MM.1S (cell line): Measurements from ENCODE around the gene REEP2.
"Not testable (repeated sequence)": the region's sequence is repeated elsewhere in the genome, so short reads cannot be mapped to it uniquely, and the experiment has no call there.

Source experiments
- DNase-seq: peaks from one replicate; pipeline ENCODE4 v3.0.0-alpha.2; 2015
- H2AFZ ChIP-seq: fragments of 300-600 bp; sonication (generic); 2 replicates; pipeline ENCODE4 v1.6.0; 2016; ENCODE audit warnings: antibody characterized with exemption, low read length
- H3F3A ChIP-seq: fragments of 300-600 bp; sonication (generic); 2 replicates; pipeline ENCODE4 v1.6.1; 2016; ENCODE audit warnings: mild to moderate bottlenecking, antibody characterized with exemption, low read length, moderate library complexity, mixed read lengths; ENCODE audit not compliant: insufficient read depth
- H3K27ac ChIP-seq: fragments of 300-600 bp; sonication (generic); 2 replicates; pipeline ENCODE4 v1.5.1; 2016; ENCODE audit warnings: mild to moderate bottlenecking, low read length
- H3K27me3 ChIP-seq: fragments of 300-600 bp; sonication (generic); replicated peaks from 2 replicates; pipeline ENCODE4 v1.6.0; 2016; ENCODE audit warnings: low read length; ENCODE audit not compliant: insufficient read depth
- H3K36me3 ChIP-seq: fragments of 300-600 bp; sonication (generic); replicated peaks from 2 replicates; pipeline ENCODE4 v1.6.1; 2016; ENCODE audit warnings: mild to moderate bottlenecking, low read length, mixed read lengths; ENCODE audit not compliant: insufficient read depth
- H3K4me1 ChIP-seq: fragments of 300-600 bp; sonication (generic); 2 replicates; pipeline ENCODE4 v1.6.1; 2016; ENCODE audit warnings: low read length, mixed read lengths
- H3K4me2 ChIP-seq: fragments of 300-600 bp; sonication (generic); 2 replicates; pipeline ENCODE4 v1.6.0; 2016; ENCODE audit warnings: low read depth, low read length
- H3K4me3 ChIP-seq: fragments of 300-600 bp; sonication (generic); 2 replicates; pipeline ENCODE4 v1.5.1; 2016; ENCODE audit warnings: low read length, mixed read lengths
- H3K79me2 ChIP-seq: fragments of 300-600 bp; sonication (generic); 2 replicates; pipeline ENCODE4 v1.6.1; 2016; ENCODE audit warnings: mixed run types, low read length, mixed read lengths
- H3K9ac ChIP-seq: fragments of 300-600 bp; sonication (generic); 2 replicates; pipeline ENCODE4 v1.6.1; 2016; ENCODE audit warnings: low read length, mixed read lengths
- H3K9me2 ChIP-seq: fragments of 300-600 bp; sonication (generic); replicated peaks from 2 replicates; pipeline ENCODE4 v1.6.1; 2016; ENCODE audit warnings: mild to moderate bottlenecking, low read length, mixed read lengths; ENCODE audit not compliant: insufficient read depth
- H3K9me3 ChIP-seq: fragments of 300-600 bp; sonication (generic); replicated peaks from 2 replicates; pipeline ENCODE4 v1.6.1; 2016; ENCODE audit warnings: mild to moderate bottlenecking, low read length, mixed read lengths; ENCODE audit not compliant: insufficient read depth
- H4K20me1 ChIP-seq: fragments of 300-600 bp; sonication (generic); 2 replicates; pipeline ENCODE4 v1.6.1; 2016; ENCODE audit warnings: mild to moderate bottlenecking, low read length, moderate library complexity, mixed read lengths; ENCODE audit not compliant: insufficient read depth
- CTCF ChIP-seq: fragments of 300-600 bp; sonication (generic); IDR thresholded peaks from 2 replicates; pipeline ENCODE4 v1.5.1; 2016; ENCODE audit warnings: antibody characterized with exemption, low read length, mixed read lengths
- EZH2 ChIP-seq: fragments of 300-600 bp; sonication (generic); optimal IDR thresholded peaks from 2 replicates; pipeline ENCODE3; 2017; ENCODE audit warnings: low read depth, mild to moderate bottlenecking, antibody characterized with exemption, low read length, mixed read lengths
- EZH2phosphoT487 ChIP-seq: fragments of 300-600 bp; sonication (generic); IDR thresholded peaks from 2 replicates; pipeline ENCODE4 v1.6.1; 2018; ENCODE audit warnings: antibody characterized with exemption, low read length

The REEP2 gene

GRCh38 chr5:138471052-138471361 lies 32.1 kb downstream of the REEP2 start:
- H3K9me2 ChIP-seq, result no peaks in the 10 kb centered on the region
- no peaks in the 10 kb centered on the region for H3K36me3 ChIP-seq
- peaks cover 25% of the 10 kb centered on the region for H3K27me3 ChIP-seq
- H2AFZ ChIP-seq, result no peak overlapping the region
- H3F3A ChIP-seq, result no peaks in the 10 kb centered on the region
- no peaks in the 10 kb centered on the region for H4K20me1 ChIP-seq
- DNase-seq, result no peak
- no peaks in the 10 kb centered on the region for H3K79me2 ChIP-seq
- no peaks in the 10 kb centered on the region for H3K9me3 ChIP-seq
- H3K27ac ChIP-seq, result no peak overlapping the region
- H3K4me2 ChIP-seq, result no peak overlapping the region
- no peak overlapping the region for H3K4me3 ChIP-seq
- TF ChIP-seq EZH2, result no peak
- no peak for TF ChIP-seq CTCF
- no peak for TF ChIP-seq EZH2phosphoT487
- no peak overlapping the region for H3K9ac ChIP-seq
- H3K4me1 ChIP-seq, result no peaks in the 10 kb centered on the region

DNA sequence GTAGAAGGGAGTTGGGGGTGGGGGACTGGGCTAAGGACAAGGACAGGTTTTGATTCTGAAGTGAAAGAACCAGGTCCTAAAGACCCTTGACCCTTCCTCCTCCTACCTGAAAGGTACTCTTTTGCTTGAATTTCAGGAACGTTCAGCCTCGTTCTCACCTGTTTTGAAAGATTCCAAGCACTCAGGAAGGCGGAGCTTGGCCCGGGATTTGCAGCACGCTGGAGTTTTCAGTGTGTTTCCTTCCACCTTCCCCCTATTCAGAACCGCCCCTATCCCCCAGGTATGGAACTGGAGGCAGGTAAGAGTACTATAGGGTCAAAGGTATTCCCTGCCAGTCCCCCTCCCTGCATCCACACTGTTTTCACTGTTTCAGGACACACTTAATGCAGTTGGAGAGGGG lies 33.5 kb downstream of the REEP2 start:
- no peak overlapping the region for H3K4me2 ChIP-seq
- H3K36me3 ChIP-seq, result no peaks in the 10 kb centered on the region
- no peak overlapping the region for H2AFZ ChIP-seq
- H3K27ac ChIP-seq, result no peak overlapping the region
- TF ChIP-seq EZH2phosphoT487 (no peak), EZH2 (no peak), CTCF (no peak)
- no peaks in the 10 kb centered on the region for H3F3A ChIP-seq
- H3K79me2 ChIP-seq, result no peaks in the 10 kb centered on the region
- no peaks in the 10 kb centered on the region for H4K20me1 ChIP-seq
- H3K9me2 ChIP-seq, result no peaks in the 10 kb centered on the region
- no peak overlapping the region for H3K9ac ChIP-seq
- H3K4me3 ChIP-seq, result no peak overlapping the region
- H3K27me3 ChIP-seq, result peaks cover 13% of the 10 kb centered on the region
- H3K4me1 ChIP-seq, result no peaks in the 10 kb centered on the region
- H3K9me3 ChIP-seq, result no peaks in the 10 kb centered on the region
- no peak for DNase-seq

- H3K27ac ChIP-seq, DNase-seq, H3K4me1 ChIP-seq, H3K4me3 ChIP-seq, H3K9ac ChIP-seq, H3F3A ChIP-seq, H3K36me3 ChIP-seq, H4K20me1 ChIP-seq, H3K9me3 ChIP-seq, H3K79me2 ChIP-seq, H3K27me3 ChIP-seq, H3K9me2 ChIP-seq, H3K4me2 ChIP-seq, H2AFZ ChIP-seq: not testable (repeated sequence)
These were observed 34.3 kb downstream of the REEP2 start for GRCh38 chr5:138473151-138473550.

GRCh38 chr5:138476918-138477317 lies 38.1 kb downstream of the REEP2 start:
- no peaks in the 10 kb centered on the region for H3K9me3 ChIP-seq
- no peaks in the 10 kb centered on the region for H3K36me3 ChIP-seq
- H3K4me1 ChIP-seq, result no peaks in the 10 kb centered on the region
- no peaks in the 10 kb centered on the region for H3K9me2 ChIP-seq
- no peaks in the 10 kb centered on the region for H3F3A ChIP-seq
- H3K27me3 ChIP-seq, result no peaks in the 10 kb centered on the region
- no peak for DNase-seq
- no peak overlapping the region for H3K9ac ChIP-seq
- no peaks in the 10 kb centered on the region for H3K79me2 ChIP-seq
- no peak overlapping the region for H3K4me2 ChIP-seq
- TF ChIP-seq CTCF, result no peak
- no peak for TF ChIP-seq EZH2
- TF ChIP-seq EZH2phosphoT487, result no peak
- H3K4me3 ChIP-seq, result no peak overlapping the region
- H3K27ac ChIP-seq, result no peak overlapping the region
- no peak overlapping the region for H2AFZ ChIP-seq
- H4K20me1 ChIP-seq, result no peaks in the 10 kb centered on the region
